Natural killer cell (primary cell): ENCODE results near the gene ZNF565. TPM values are rescaled to one million over a fixed set of nuclear protein-coding genes. Genes with fewer than 3 reads are reported as not detected.

Experiments used
- ATAC-seq, 3 donors: fragments of 150-1000 bp in 2 of 3; fragments of 200-7000 bp in 1 of 3; cut with Tn5 transposase; 1 replicate in 1 of 3; 2 replicates in 2 of 3; pipeline ENCODE4 v1.10.0; 2021; ENCODE audit warnings: mild to moderate bottlenecking in 2 of 3, moderate library complexity in 2 of 3
- DNase-seq, 2 donors: peaks; one replicate each; pipeline versions ENCODE4 v3.0.0 to v3.0.0-alpha.2; 2013 to 2021; ENCODE audit warnings: mixed read lengths in 1 of 2
- H3K27ac ChIP-seq: one replicate; pipeline ENCODE4 v1.5.1; 2013; ENCODE audit warnings: mild to moderate bottlenecking, low read length
- H3K27me3 ChIP-seq: one replicate; pipeline ENCODE4 v1.6.1; 2013; ENCODE audit warnings: low read length; ENCODE audit not compliant: control insufficient read depth, insufficient read depth
- H3K36me3 ChIP-seq: one replicate; pipeline ENCODE4 v1.6.1; 2013; ENCODE audit warnings: low read length; ENCODE audit not compliant: control insufficient read depth, insufficient read depth
- H3K4me1 ChIP-seq: one replicate; pipeline ENCODE4 v1.6.1; 2013; ENCODE audit warnings: low read length; ENCODE audit not compliant: control insufficient read depth, insufficient read depth
- H3K4me3 ChIP-seq: one replicate; pipeline ENCODE4 v1.5.1; 2013; ENCODE audit warnings: low read length
- H3K9me3 ChIP-seq: one replicate; pipeline ENCODE4 v1.6.1; 2013; ENCODE audit warnings: low read length; ENCODE audit not compliant: control insufficient read depth, insufficient read depth
- H3K27ac Mint-ChIP-seq, 2 donors: one replicate each; pipeline ENCODE4 v1.8.0; 2022; ENCODE audit warnings: mild to moderate bottlenecking in 2 of 2, mixed read lengths in 2 of 2, moderate library complexity in 1 of 2
- H3K27me3 Mint-ChIP-seq, 2 donors: one replicate each; pipeline ENCODE4 v1.8.0; 2022; ENCODE audit warnings: low read depth in 2 of 2, mixed read lengths in 2 of 2
- H3K36me3 Mint-ChIP-seq: one replicate; pipeline ENCODE4 v1.8.0; 2022; ENCODE audit warnings: mixed read lengths
- H3K4me1 Mint-ChIP-seq, 2 donors: one replicate each; pipeline ENCODE4 v1.8.0; 2022; ENCODE audit warnings: mixed read lengths in 2 of 2
- H3K4me3 Mint-ChIP-seq: one replicate; pipeline ENCODE4 v1.8.0; 2022; ENCODE audit warnings: mild to moderate bottlenecking, moderate library complexity, mixed read lengths
- H3K9me3 Mint-ChIP-seq, 2 donors: one replicate each; pipeline ENCODE4 v1.8.0; 2022; ENCODE audit warnings: mixed read lengths in 2 of 2
- WGBS: methylation state at CpG from one replicate; pipeline ENCODE4 v1.1.7; 2013; ENCODE audit warnings: missing lambda C conversion rate; ENCODE audit not compliant: insufficient coverage; 5-methylcytosine and 5-hydroxymethylcytosine counted together
- intact Hi-C: fragments of 100-400 bp; cut with micrococcal nuclease; formaldehyde crosslinking; loops from one replicate; pipeline ENCODE4 v1.14.2; 2022
- total RNA-seq, 4 donors: library from RNA; stranded (reverse); fragments of 120-200 nt in 1 of 4; gene quantifications; one replicate each; pipeline versions ENCODE4 v1.2.3 to v1.2.4, GENCODE V29; 2013 to 2022
- TF ChIP-seq, protein P1 (sequence below): fragments of 200-600 bp; IDR thresholded peaks from one replicate; pipeline ENCODE4 v1.8.0; 2022; ENCODE audit warnings: antibody characterized with exemption

ZNF565 gene
- total RNA-seq, 3 donors from 2014 or later (not counting 1 experiment from before 2014, with no cell fraction given) = 7.7 to 19.1 (median 10.5) TPM

GRCh38 chr19:36160821-36161596 lies 53.5 kb downstream of the ZNF565 start:
- intact Hi-C loops = no loop called here
- Mint-ChIP-seq H3K27me3 (no peaks in the 10 kb centered on the region), H3K27ac (no peak overlapping the region), H3K36me3 (no peaks in the 10 kb centered on the region), H3K9me3 (no peaks in the 10 kb centered on the region), H3K4me3 (no peak overlapping the region), H3K4me1 (peaks cover 0 to 5% of the 10 kb centered on the region in 2 donors)
- ATAC-seq (no peak), DNase-seq (no peak)
- 98% methylated on average over 7 of the region's 7 CpGs for WGBS
- no peaks in the 10 kb centered on the region for H3K9me3 ChIP-seq
- H3K4me1 ChIP-seq = no peaks in the 10 kb centered on the region
- H3K27ac ChIP-seq = no peak overlapping the region
- no peaks in the 10 kb centered on the region for H3K36me3 ChIP-seq
- TF ChIP-seq, protein P1, sequence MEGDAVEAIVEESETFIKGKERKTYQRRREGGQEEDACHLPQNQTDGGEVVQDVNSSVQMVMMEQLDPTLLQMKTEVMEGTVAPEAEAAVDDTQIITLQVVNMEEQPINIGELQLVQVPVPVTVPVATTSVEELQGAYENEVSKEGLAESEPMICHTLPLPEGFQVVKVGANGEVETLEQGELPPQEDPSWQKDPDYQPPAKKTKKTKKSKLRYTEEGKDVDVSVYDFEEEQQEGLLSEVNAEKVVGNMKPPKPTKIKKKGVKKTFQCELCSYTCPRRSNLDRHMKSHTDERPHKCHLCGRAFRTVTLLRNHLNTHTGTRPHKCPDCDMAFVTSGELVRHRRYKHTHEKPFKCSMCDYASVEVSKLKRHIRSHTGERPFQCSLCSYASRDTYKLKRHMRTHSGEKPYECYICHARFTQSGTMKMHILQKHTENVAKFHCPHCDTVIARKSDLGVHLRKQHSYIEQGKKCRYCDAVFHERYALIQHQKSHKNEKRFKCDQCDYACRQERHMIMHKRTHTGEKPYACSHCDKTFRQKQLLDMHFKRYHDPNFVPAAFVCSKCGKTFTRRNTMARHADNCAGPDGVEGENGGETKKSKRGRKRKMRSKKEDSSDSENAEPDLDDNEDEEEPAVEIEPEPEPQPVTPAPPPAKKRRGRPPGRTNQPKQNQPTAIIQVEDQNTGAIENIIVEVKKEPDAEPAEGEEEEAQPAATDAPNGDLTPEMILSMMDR = no peak
- no peaks in the 10 kb centered on the region for H3K27me3 ChIP-seq
- H3K4me3 ChIP-seq = no peak overlapping the region

- Mint-ChIP-seq H3K27ac (peak overlapping the region in 1 of 2 donors; percentile 66), H3K9me3 (no peaks in the 10 kb centered on the region), H3K4me3 (no peak overlapping the region), H3K4me1 (peaks cover 0 to 31% of the 10 kb centered on the region in 2 donors), H3K27me3 (no peaks in the 10 kb centered on the region), H3K36me3 (no peaks in the 10 kb centered on the region)
- intact Hi-C loops = no loop called here
- WGBS = 97% methylated on average over 10 of the region's 10 CpGs
- TF ChIP-seq, protein P1 = no peak
- Histone ChIP-seq H3K9me3 (no peaks in the 10 kb centered on the region), H3K36me3 (peaks cover 29% of the 10 kb centered on the region), H3K27me3 (no peaks in the 10 kb centered on the region), H3K27ac (no peak overlapping the region), H3K4me1 (peaks cover 5% of the 10 kb centered on the region), H3K4me3 (no peak overlapping the region)
- DNase-seq = no peak
- no peak for ATAC-seq
Measured at GRCh38 chr19:36153126-36153525, 61.3 kb downstream of the ZNF565 start.

GRCh38 chr19:36152352-36153091 lies 61.9 kb downstream of the ZNF565 start, which contains the start of gene COX7A1:
Gene COX7A1 (minus strand): TSS chr19:36152447. CDS start chr19:36152407, 40 bp downstream.
- H3K27me3 Mint-ChIP-seq = no peaks in the 10 kb centered on the region
- H3K4me3 Mint-ChIP-seq = peak within 1 kb of the TSS; percentile 17
- H3K4me1 ChIP-seq = peaks cover 5% of the 10 kb centered on the region
- H3K27ac Mint-ChIP-seq = peak within 1 kb of the TSS; percentile 40 to 66
- H3K36me3 Mint-ChIP-seq = no peaks in the 10 kb centered on the region
- TF ChIP-seq, protein P1 = no peak
- H3K4me3 ChIP-seq = no peak within 1 kb of the TSS
- H3K27ac ChIP-seq = no peak within 1 kb of the TSS
- no peaks in the 10 kb centered on the region for H3K9me3 ChIP-seq
- H3K4me1 Mint-ChIP-seq = peaks cover 0 to 27% of the 10 kb centered on the region in 2 donors
- ATAC-seq (peak in 1 of 3 donors; percentile 28), DNase-seq (no peak)
- H3K36me3 ChIP-seq = peaks cover 34% of the 10 kb centered on the region
- no peaks in the 10 kb centered on the region for H3K27me3 ChIP-seq
- intact Hi-C loops = no loop called here
- H3K9me3 Mint-ChIP-seq = no peaks in the 10 kb centered on the region
- 44% methylated on average over 40 of the region's 40 CpGs for WGBS
